GM19467 (cell line): ENCODE data around the gene DCAF8.
A peak's percentile ranks its signal among the peaks of the same experiment; 100 is the strongest.
"Not testable (repeated sequence)": the region's sequence is repeated elsewhere in the genome, so short reads cannot be mapped to it uniquely, and the experiment has no call there.

Experiments used
- ATAC-seq: cut with Tn5 transposase; IDR thresholded peaks from one replicate; pipeline ENCODE4 v1.9.1; 2021; ENCODE audit warnings: mild to moderate bottlenecking, moderate library complexity; ENCODE audit not compliant: unreplicated experiment

DCAF8 gene

DNA sequence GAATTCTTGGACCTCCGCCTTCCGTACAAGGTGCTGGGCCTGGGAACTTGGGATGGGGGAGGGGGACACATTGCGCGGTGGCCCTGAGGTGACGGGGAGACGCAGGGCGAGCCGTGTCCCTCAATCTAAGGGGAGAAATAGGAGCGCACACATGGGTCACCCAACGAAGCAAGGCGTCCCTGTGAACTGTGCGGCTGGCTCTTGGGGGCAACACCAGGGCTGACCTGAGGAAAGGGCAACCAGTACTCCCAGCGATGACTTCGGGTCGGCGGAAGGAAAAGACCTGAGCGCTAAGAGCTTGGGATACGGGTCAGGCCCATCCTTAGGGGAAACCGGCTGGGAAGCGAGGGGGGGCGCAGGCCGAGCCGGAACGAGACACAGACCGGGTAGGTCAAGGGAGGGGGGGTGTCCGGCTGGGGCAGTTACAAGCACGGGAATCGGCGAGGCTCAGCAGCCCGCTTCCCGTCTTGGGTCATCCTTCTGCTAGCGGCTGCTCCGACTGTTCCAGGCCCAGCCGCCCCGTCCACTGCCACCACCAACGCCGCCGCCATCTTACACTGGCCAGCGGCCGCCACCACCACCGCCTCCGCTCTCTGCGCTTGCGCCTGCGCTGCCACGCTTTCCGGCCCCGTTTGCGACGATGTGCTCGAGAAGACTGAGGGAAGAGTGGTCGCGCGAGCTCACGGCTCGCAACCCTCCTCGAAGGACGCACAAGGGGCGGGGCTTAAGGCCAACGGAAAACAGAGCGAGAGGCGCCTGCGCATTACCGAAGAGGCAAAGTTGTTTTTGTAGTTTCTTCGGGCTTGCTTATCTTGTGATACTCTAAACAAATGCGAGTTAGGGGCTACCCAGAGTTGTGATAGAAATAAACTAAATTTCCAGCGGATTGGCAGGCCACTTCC is at the start of gene DCAF8:
TSS of gene DCAF8 (minus strand) at position 657 of the 902 bp plus-strand sequence. CDS start 18,541 bp downstream, outside the sequence.
- ATAC-seq, result peak; percentile 82

DNA sequence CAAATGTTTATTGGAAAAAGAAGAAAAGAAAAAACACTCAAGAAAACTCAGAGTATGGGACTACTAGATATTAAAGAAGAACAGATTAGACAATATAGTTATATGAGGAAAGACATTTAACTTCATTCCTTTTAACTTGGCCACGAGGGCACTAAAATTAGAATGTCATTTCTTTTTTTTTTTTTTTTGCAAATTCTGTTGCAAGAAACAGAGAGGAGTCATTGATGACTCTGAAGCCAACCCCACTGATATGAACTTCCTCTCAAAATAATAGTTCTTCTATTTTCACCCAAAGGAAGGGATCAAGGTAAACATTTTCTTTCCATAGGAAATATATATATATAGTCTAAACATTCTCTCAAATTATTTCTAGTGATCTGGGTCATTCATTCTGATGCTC is 47.2 kb upstream of the DCAF8 start:
- no peak for ATAC-seq

DNA sequence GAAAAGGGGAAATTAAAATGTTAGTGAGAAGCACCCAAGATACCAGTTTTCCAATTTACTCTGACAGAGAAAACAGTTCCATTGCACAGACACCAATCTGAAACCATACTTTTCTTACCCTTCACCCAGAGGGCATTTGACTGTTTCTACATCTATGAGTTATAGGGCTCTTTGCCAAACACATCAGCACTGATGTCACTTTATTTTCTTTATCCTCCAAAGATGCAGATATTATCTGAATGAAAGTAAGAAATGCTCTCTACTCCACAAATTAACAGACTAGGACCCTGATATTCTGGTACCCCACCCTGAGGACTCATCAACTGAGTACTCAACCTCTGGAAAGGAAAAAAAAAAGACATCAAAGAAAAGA is 46.8 kb upstream of the DCAF8 start:
- ATAC-seq, result no peak

DNA sequence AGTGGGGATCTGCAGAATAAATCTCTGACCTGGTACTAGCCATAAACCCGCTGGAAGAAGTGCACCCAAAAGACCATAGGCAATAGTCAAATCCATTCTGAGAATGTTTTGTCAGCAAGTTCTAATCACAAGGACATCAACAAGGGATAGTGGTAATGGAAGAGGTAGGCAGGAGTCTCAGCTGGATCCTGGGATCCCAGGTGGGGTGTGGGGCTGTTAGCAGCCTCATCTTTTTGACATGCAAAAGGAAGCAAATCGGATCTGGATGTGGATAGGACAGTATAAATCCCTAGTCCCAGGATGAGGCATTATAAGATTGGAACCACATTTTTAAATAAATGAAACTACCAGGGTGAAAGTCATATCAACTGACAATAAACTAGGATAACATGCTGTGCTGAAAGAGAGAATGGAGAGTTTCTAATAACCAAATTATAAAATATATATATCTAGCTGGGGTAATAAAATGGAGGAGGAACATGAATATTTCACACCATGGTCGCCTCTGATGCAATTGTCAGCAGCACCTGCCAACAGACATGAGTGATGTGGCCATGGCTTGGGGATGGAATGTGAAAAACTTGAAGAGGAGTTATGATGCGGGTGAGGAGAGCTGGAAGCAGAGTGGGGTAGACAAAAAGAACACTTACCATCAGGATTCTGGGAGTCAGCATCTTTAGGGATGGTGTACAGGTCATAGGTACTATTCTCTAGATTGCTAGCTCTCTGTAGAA is 46.3 kb upstream of the DCAF8 start:
- no peak for ATAC-seq

DNA sequence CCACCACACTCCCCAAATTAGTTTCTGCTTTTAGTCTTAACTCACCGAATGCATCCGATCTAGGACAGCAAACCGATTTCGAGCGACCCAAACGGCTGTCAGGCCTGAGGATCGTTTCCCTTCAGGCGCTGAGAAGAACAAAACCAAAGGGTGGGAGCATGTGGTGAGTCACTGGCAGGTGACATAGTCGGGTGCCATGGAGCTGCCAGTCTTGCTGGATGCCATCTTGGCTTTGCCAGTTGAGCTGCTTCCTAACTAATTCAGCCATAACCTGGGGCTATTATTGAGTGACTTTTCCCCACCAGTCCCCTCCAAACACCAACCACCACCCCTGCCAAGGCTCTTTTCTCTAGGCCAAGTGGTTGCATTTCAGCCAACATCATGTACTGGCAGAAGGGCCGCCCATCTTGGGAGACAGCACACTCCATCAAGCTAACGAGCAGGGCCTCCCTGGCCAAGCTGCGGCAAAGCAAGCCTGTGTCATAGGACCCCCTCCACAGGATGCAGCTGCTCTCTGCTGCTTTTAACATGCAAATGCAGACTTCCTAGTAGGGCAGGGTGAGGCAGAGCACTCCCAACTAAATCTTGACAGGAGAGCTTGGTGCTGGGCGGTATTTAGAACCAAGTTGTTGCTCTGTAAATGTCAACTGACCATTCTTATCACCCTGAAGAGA is 44.9 kb upstream of the DCAF8 start:
- no peak for ATAC-seq

DNA sequence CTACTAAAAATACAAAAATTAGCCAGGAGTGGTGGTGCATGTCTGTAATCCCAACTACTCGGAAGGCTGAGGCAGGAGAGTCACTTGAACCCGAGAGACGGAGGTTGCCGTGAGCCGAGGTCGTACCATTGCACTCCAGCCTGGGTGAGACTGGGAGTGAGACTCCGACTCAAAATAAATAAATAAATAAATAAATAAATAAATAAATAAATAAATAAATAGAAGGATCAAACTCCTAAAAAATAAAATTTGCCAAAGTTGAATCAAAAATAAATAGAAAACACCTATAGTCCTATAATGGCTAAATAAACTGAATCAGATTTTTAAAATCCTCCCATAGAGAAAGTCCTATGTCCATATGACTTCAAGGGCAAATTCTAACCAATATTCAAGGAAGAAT is 37.8 kb upstream of the DCAF8 start:
- ATAC-seq, result no peak

GRCh38 chr1:160296036-160296435 is 33.7 kb upstream of the DCAF8 start:
- no peak for ATAC-seq

GRCh38 chr1:160293020-160293968 is 30.9 kb upstream of the DCAF8 start:
- no peak for ATAC-seq

- no peak for ATAC-seq
These were observed 29.2 kb upstream of the DCAF8 start for GRCh38 chr1:160291248-160292220.

DNA sequence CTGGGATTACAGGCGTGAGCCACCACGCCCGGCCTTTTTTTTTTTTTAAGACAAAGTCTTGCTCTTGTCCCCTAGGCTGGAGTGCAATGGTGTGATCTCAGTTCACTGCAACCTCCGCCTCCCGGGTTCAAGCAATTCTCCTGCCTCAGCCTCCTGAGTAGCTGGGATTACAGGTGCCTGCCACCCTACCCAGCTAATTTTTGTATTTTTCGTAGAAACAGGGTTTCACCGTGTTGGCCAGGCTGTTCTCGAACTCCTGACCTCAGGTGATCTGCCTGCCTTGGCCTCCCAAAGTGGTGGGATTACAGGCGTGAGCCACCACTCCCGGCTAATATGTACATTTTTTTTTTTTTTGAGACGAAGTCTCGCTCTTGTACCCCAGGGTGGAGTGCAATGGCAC is 25.4 kb upstream of the DCAF8 start:
- ATAC-seq, result not testable (repeated sequence)

GRCh38 chr1:160285506-160285905 is 23.2 kb upstream of the DCAF8 start:
- no peak for ATAC-seq

DNA sequence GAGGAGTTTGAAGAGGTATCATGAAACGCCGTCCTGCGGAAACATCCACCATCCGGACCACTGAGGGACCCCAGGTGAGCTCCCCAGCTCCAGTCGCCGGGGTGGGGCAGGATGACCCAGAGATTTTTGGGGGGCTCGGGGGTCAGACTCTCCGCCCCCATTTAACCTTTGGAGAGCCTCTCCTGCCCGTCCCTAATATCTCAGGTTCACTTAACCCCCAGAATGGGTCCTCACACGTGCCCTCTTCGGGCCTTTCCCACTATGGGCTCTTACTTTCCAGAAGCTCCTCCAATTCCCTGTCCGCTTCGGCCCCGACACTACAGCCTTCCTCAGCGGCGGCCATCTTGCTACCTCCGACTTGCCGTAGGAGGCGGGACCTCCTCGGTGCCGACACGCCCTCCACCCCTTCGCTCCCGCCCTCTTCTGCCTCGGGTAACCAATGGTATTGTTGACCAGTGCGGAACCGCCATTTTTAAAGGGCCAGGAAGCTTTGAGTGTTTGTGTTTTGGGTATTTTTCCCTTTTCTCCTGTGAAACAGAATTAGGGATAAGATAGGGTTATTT is 22.5 kb upstream of the DCAF8 start, which contains the start of gene PEX19:
TSS of gene PEX19 (minus strand) at position 352 of the 563 bp plus-strand sequence. CDS start at position 343, 9 bp downstream.
- ATAC-seq, result peak; percentile 96

- no peak for ATAC-seq
These were observed 22.0 kb upstream of the DCAF8 start for GRCh38 chr1:160284220-160284781.

DNA sequence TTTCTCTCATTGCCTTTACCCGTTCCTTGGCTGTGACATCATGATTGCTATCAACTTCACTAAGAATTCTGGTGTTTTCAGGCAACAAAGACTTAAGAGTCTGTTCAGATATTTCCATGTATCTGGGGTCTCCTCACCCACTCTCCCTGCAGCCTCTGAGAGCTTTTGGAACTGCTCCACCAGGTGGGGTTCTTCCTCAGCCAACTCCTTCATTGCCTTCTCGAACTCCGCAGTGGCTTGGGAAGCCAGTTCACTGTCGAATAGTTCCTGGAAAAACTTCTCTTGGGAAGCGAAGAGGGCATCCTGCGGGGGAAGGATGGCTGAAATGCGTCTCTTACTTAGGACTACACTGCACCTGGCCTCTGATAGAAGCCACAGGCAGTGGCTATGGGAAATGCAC is 20.5 kb upstream of the DCAF8 start:
- no peak for ATAC-seq

DNA sequence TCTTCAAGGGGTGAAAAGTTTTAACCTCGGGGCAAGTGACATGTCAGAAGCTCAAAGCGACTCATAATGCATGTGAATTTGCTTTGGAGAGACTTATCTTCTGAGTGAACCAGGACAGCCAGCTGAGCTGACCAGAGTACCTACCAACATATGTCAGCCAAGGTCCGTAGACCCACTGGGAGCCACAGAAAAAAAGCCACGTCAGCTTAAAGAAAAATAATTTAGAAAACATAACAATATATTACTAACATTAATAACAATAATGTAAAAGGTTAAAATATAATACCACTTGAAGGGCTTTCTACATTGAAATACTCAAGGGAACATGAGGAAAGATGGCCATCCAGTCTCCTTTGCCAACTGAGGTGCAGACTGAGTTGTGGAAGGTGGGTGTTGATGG is 15.6 kb upstream of the DCAF8 start:
- ATAC-seq, result no peak

- no peak for ATAC-seq
These were observed 15.0 kb upstream of the DCAF8 start for GRCh38 chr1:160277330-160277729.

GRCh38 chr1:160271025-160271424 is 8.7 kb upstream of the DCAF8 start:
- ATAC-seq, result no peak

GRCh38 chr1:160267284-160267991 is 5.1 kb upstream of the DCAF8 start:
- ATAC-seq, result no peak
